Upper lobe of right lung (tissue), 1 donor: ENCODE data around the gene DDO. TPM values are rescaled to one million over a fixed set of nuclear protein-coding genes. Genes with fewer than 3 reads are reported as not detected.

Source experiments
- ATAC-seq: fragments of 200-7000 bp; cut with Tn5 transposase; one replicate; pipeline ENCODE4 v1.9.1; 2020; ENCODE audit warnings: mild to moderate bottlenecking, moderate library complexity
- DNase-seq: peaks from one replicate; pipeline ENCODE4 v3.0.0-alpha.2; 2020
- H3K27ac ChIP-seq: fragments of 200-600 bp; one replicate; pipeline ENCODE4 v1.8.0; 2022
- H3K27me3 ChIP-seq: fragments of 200-600 bp; one replicate; pipeline ENCODE4 v1.8.0; 2022; ENCODE audit warnings: mild to moderate bottlenecking
- H3K36me3 ChIP-seq: fragments of 200-600 bp; one replicate; pipeline ENCODE4 v1.8.0; 2022
- H3K4me1 ChIP-seq: fragments of 200-600 bp; one replicate; pipeline ENCODE4 v1.8.0; 2022
- H3K4me3 ChIP-seq: fragments of 200-600 bp; one replicate; pipeline ENCODE4 v1.8.0; 2022; ENCODE audit warnings: mild to moderate bottlenecking
- H3K9me3 ChIP-seq: fragments of 200-600 bp; one replicate; pipeline ENCODE4 v1.8.0; 2022
- CTCF ChIP-seq: fragments of 200-600 bp; IDR thresholded peaks from one replicate; pipeline ENCODE4 v1.8.0; 2022; ENCODE audit warnings: antibody characterized with exemption
- intact Hi-C: fragments of 100-400 bp; cut with DNase I; formaldehyde crosslinking; loops from one replicate; pipeline ENCODE4 v1.11.0; 2022
- long read RNA-seq: library from polyadenylated mRNA; unstranded; transcript quantifications from one replicate; pipeline ENCODE4 v2.0.0, GENCODE V29; 2021
- total RNA-seq: library from RNA; stranded (reverse); fragmentation: NEBNext Ultra II Directional; extraction: Animal tissue kit (Norgen Biotek cat#: 25700); gene quantifications from one replicate; pipeline ENCODE4 v1.2.1, GENCODE V29; 2021
- donor health status: DM: no; HTN: yes; CAD: no; lungs with severe emphysema.

The DDO gene, protein sequence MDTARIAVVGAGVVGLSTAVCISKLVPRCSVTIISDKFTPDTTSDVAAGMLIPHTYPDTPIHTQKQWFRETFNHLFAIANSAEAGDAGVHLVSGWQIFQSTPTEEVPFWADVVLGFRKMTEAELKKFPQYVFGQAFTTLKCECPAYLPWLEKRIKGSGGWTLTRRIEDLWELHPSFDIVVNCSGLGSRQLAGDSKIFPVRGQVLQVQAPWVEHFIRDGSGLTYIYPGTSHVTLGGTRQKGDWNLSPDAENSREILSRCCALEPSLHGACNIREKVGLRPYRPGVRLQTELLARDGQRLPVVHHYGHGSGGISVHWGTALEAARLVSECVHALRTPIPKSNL
- total RNA-seq: 7.1 TPM
- long read RNA-seq, partial matches to known transcripts: 3 of 11 reads
- long read RNA-seq, other reads (novel, unspliced or antisense): 3 of 11 reads

- Histone ChIP-seq H3K27me3 (no peaks in the 10 kb centered on the region), H3K36me3 (no peaks in the 10 kb centered on the region), H3K4me1 (peaks cover 12% of the 10 kb centered on the region), H3K9me3 (no peaks in the 10 kb centered on the region), H3K27ac (peak within 1 kb of the TSS; percentile 77), H3K4me3 (peak within 1 kb of the TSS; percentile 53)
- ATAC-seq (peak; percentile 90), DNase-seq (peak; percentile 75)
- intact Hi-C loops: no loop called here
- no peak for TF ChIP-seq CTCF
Observed at GRCh38 chr6:110415086-110415916, at the start of gene DDO. TSS of gene DDO (minus strand) at chr6:110415575. CDS start at chr6:110413462, 2,113 bp downstream.

- no peak overlapping the region for H3K4me3 ChIP-seq
- TF ChIP-seq CTCF: no peak
- H3K27ac ChIP-seq: no peak overlapping the region
- no peaks in the 10 kb centered on the region for H3K36me3 ChIP-seq
- ATAC-seq (no peak), DNase-seq (no peak)
- intact Hi-C loops: no loop called here
- H3K27me3 ChIP-seq: no peaks in the 10 kb centered on the region
- H3K4me1 ChIP-seq: no peaks in the 10 kb centered on the region
- H3K9me3 ChIP-seq: peaks cover 9% of the 10 kb centered on the region
Observed at GRCh38 chr6:110462884-110463481, 47.6 kb upstream of the DDO start.

GRCh38 chr6:110461376-110461775 is 46.0 kb upstream of the DDO start:
- Histone ChIP-seq H3K36me3 (no peaks in the 10 kb centered on the region), H3K4me3 (no peak overlapping the region), H3K27me3 (no peaks in the 10 kb centered on the region), H3K4me1 (no peaks in the 10 kb centered on the region), H3K27ac (no peak overlapping the region), H3K9me3 (peaks cover 9% of the 10 kb centered on the region)
- ATAC-seq (no peak), DNase-seq (no peak)
- intact Hi-C loops: no loop called here
- no peak for TF ChIP-seq CTCF

- Histone ChIP-seq H3K36me3 (no peaks in the 10 kb centered on the region), H3K27ac (no peak overlapping the region), H3K4me1 (no peaks in the 10 kb centered on the region), H3K4me3 (no peak overlapping the region), H3K27me3 (no peaks in the 10 kb centered on the region), H3K9me3 (peaks cover 9% of the 10 kb centered on the region)
- ATAC-seq: no peak
- no peak for TF ChIP-seq CTCF
- no peak for DNase-seq
- intact Hi-C loops: no loop called here
Observed at GRCh38 chr6:110459137-110459536, 43.8 kb upstream of the DDO start.

DNA sequence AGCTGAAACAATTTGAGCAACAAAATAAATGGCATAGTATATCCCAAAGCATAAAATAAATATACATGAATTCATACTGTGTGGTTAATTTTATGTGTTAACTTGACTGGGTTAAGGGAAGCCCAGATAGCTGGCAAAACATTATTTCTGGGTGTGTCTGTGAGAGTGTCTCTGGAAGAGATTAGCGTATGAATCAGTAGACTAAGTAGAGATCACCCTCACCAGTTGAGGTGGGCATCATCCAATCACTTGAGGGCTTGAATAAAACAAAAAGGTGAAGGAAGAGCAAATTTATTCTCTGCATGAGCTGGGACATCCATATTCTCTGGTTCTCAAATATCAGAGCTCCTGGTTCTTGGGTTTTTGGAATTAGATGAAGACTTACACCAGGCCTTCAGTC is 43.1 kb upstream of the DDO start:
- Histone ChIP-seq H3K9me3 (peaks cover 9% of the 10 kb centered on the region), H3K27ac (no peak overlapping the region), H3K4me3 (no peak overlapping the region), H3K27me3 (no peaks in the 10 kb centered on the region), H3K36me3 (no peaks in the 10 kb centered on the region), H3K4me1 (no peaks in the 10 kb centered on the region)
- intact Hi-C loops: no loop called here
- no peak for TF ChIP-seq CTCF
- DNase-seq (no peak), ATAC-seq (no peak)
